Measurements from ENCODE around the gene RAET1E.

RAET1E gene

GRCh38 chr6:149885888-149886287 lies 12.0 kb downstream of the RAET1E start:
- H3K36me3 ChIP-seq, result no peaks in the 10 kb centered on the region
- peaks cover 37% of the 10 kb centered on the region for H3K27me3 ChIP-seq
- TF ChIP-seq, protein P1, sequence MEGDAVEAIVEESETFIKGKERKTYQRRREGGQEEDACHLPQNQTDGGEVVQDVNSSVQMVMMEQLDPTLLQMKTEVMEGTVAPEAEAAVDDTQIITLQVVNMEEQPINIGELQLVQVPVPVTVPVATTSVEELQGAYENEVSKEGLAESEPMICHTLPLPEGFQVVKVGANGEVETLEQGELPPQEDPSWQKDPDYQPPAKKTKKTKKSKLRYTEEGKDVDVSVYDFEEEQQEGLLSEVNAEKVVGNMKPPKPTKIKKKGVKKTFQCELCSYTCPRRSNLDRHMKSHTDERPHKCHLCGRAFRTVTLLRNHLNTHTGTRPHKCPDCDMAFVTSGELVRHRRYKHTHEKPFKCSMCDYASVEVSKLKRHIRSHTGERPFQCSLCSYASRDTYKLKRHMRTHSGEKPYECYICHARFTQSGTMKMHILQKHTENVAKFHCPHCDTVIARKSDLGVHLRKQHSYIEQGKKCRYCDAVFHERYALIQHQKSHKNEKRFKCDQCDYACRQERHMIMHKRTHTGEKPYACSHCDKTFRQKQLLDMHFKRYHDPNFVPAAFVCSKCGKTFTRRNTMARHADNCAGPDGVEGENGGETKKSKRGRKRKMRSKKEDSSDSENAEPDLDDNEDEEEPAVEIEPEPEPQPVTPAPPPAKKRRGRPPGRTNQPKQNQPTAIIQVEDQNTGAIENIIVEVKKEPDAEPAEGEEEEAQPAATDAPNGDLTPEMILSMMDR (IDR thresholded peaks at IDR 0.05), result no peak
- no peak overlapping the region for H3K27ac ChIP-seq
- H3K9me3 ChIP-seq, result no peaks in the 10 kb centered on the region
- no peaks in the 10 kb centered on the region for H3K4me1 ChIP-seq (ENCODE audit: control insufficient read depth in 1 of 2, insufficient read depth in 1 of 2, low read depth in 1 of 2, low read length in 1 of 2)
- H3K4me3 ChIP-seq (ENCODE audit: low read depth in 1 of 2, low read length in 1 of 2), result no peak overlapping the region

DNA sequence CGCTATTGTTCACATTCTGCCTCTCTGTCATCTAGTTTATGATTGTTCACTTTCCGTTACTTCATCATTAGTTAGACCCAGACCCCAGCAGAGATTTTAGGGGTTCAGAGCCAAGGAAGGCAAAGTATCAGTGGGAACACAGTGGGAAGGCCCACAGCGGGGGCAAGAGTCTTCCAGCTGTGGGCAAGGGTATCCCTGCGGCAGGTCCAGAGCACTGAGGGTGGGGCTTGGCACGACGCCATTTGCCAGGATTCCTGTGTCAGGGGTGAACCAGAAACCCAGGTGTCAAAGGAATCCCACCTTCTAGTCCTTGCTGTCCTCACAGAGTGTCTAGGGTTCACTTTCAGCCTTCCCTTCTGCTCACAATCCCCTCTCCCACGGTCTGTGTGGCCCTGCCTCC lies 13.3 kb downstream of the RAET1E start:
- Histone ChIP-seq H3K27me3 (peaks cover 47% of the 10 kb centered on the region), H3K4me3 (ENCODE audit: low read depth in 1 of 2, low read length in 1 of 2) (no peak overlapping the region), H3K4me1 (ENCODE audit: control insufficient read depth in 1 of 2, insufficient read depth in 1 of 2, low read depth in 1 of 2, low read length in 1 of 2) (no peaks in the 10 kb centered on the region), H3K36me3 (no peaks in the 10 kb centered on the region), H3K27ac (no peak overlapping the region), H3K9me3 (no peaks in the 10 kb centered on the region)
- TF ChIP-seq, protein P1 (IDR thresholded peaks at IDR 0.05), result no peak

GRCh38 chr6:149884215-149884614 lies 13.7 kb downstream of the RAET1E start:
- Histone ChIP-seq H3K27ac (no peak overlapping the region), H3K36me3 (no peaks in the 10 kb centered on the region), H3K4me3 (ENCODE audit: low read depth in 1 of 2, low read length in 1 of 2) (no peak overlapping the region), H3K9me3 (no peaks in the 10 kb centered on the region), H3K4me1 (ENCODE audit: control insufficient read depth in 1 of 2, insufficient read depth in 1 of 2, low read depth in 1 of 2, low read length in 1 of 2) (no peaks in the 10 kb centered on the region), H3K27me3 (peaks cover 47% of the 10 kb centered on the region)
- TF ChIP-seq, protein P1 (IDR thresholded peaks at IDR 0.05), result no peak

DNA sequence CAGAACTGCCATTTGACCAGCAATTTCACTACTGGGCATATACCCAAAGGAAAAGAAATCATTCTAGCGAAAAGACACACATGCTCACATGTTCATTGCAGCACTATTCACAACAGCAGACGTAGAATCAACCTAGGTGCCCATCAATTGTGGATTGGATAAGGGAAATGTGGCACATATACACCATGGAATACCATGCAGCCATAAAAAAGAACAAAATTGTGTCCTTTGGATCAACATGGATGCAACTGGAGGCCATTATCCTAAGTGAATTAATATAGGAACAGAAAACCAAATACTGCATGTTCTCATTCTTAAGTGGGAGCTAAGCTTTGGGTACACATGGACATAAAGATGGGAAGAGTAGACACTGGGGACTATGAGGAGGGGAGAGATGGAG lies 16.1 kb downstream of the RAET1E start:
- TF ChIP-seq, protein P1 (IDR thresholded peaks at IDR 0.05), result no peak
- H3K27ac ChIP-seq, result no peak overlapping the region
- peaks cover 68% of the 10 kb centered on the region for H3K27me3 ChIP-seq
- H3K36me3 ChIP-seq, result no peaks in the 10 kb centered on the region
- H3K4me3 ChIP-seq (ENCODE audit: low read depth in 1 of 2, low read length in 1 of 2), result no peak overlapping the region
- H3K9me3 ChIP-seq, result no peaks in the 10 kb centered on the region
- no peaks in the 10 kb centered on the region for H3K4me1 ChIP-seq (ENCODE audit: control insufficient read depth in 1 of 2, insufficient read depth in 1 of 2, low read depth in 1 of 2, low read length in 1 of 2)

DNA sequence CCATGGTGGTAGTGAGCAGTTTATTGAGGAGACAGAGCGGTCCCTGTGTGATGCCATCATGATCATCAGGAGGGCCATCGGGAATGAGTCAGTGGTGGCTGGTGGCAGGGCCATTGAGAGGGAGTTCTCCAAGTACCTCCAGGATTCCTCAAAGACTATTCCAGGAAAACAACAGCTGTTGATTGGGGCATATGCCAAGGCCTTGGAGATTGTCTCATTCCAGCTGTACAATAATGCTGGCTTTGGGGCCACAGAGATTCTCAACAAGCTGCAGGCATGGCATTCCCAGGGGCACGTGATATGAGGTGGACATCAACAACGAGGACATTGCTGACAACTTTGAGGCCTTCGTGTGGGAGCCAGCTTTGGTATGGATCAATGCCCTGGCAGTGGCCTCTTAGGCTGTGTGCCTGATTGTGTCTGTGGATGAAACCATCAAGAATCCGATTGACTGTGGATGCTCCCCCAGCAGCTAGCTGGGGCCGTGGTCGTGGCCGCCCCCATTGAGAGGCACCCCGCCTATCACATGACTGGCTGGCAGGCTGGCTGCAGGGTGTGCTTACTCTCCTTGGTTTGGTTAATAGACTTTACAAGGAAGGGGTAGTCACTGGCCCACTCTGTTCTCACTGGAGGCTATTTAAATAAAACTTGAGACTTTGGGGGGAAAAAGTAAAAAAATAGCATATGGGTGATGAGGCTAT lies 16.7 kb downstream of the RAET1E start:
- H3K27ac ChIP-seq, result no peak overlapping the region
- no peaks in the 10 kb centered on the region for H3K36me3 ChIP-seq
- H3K4me3 ChIP-seq (ENCODE audit: low read depth in 1 of 2, low read length in 1 of 2), result no peak overlapping the region
- TF ChIP-seq, protein P1 (IDR thresholded peaks at IDR 0.05), result no peak
- no peaks in the 10 kb centered on the region for H3K9me3 ChIP-seq
- H3K27me3 ChIP-seq, result peaks cover 71% of the 10 kb centered on the region
- no peaks in the 10 kb centered on the region for H3K4me1 ChIP-seq (ENCODE audit: control insufficient read depth in 1 of 2, insufficient read depth in 1 of 2, low read depth in 1 of 2, low read length in 1 of 2)
